HL-60 (cell line): ENCODE results near the gene AGMO.

ENCODE experiments used
- DNase-seq, 2 experiments: peaks; one replicate each; pipeline ENCODE4 v3.0.0-alpha.2; 2010 to 2020; ENCODE audit warnings: low read depth in 1 of 2, low spot score in 1 of 2
- H3K27ac ChIP-seq: fragments of 250-450 bp; sonication (Bioruptor Pico); replicated peaks from 2 replicates; pipeline ENCODE4 v1.5.1; 2020; ENCODE audit warnings: mild to moderate bottlenecking, moderate library complexity
- H3K27me3 ChIP-seq: fragments of 250-450 bp; sonication (Bioruptor Pico); 2 replicates; pipeline ENCODE4 v1.5.1; 2021; ENCODE audit warnings: mild to moderate bottlenecking, moderate library complexity; ENCODE audit not compliant: insufficient read depth, poor library complexity, severe bottlenecking
- H3K4me3 ChIP-seq: replicated peaks from 2 replicates; pipeline ENCODE4 v1.5.1; 2011; ENCODE audit warnings: mild to moderate bottlenecking, control low read depth, low read length; ENCODE audit not compliant: insufficient read depth
- GABPA ChIP-seq: IDR thresholded peaks from 2 replicates; pipeline ENCODE4 v1.6.1; 2012; ENCODE audit warnings: low read depth
- POLR2AphosphoS5 ChIP-seq: IDR thresholded peaks from 2 replicates; pipeline ENCODE4 v1.6.1; 2012; ENCODE audit warnings: low read depth
- SPI1 ChIP-seq: IDR thresholded peaks from 2 replicates; pipeline ENCODE4 v1.6.1; 2012; ENCODE audit warnings: low read depth, mild to moderate bottlenecking, borderline replicate concordance
- TF ChIP-seq, protein P1 (sequence below): IDR thresholded peaks from one replicate; pipeline ENCODE4 v1.5.1; 2011; ENCODE audit warnings: low read length, control low read depth, inconsistent platforms; ENCODE audit not compliant: insufficient read depth
- TF ChIP-seq, protein P2 (sequence below): IDR thresholded peaks from 2 replicates; pipeline ENCODE4 v1.6.1; 2012; ENCODE audit warnings: low read depth; ENCODE audit not compliant: insufficient replicate concordance

AGMO gene

GRCh38 chr7:15491361-15491760, 70.5 kb downstream of the AGMO start:
- Histone ChIP-seq H3K4me3 (no peak overlapping the region), H3K27me3 (no peaks in the 10 kb centered on the region), H3K27ac (no peak overlapping the region)
- TF ChIP-seq SPI1, result no peak
- no peak for TF ChIP-seq GABPA
- TF ChIP-seq, protein P1, sequence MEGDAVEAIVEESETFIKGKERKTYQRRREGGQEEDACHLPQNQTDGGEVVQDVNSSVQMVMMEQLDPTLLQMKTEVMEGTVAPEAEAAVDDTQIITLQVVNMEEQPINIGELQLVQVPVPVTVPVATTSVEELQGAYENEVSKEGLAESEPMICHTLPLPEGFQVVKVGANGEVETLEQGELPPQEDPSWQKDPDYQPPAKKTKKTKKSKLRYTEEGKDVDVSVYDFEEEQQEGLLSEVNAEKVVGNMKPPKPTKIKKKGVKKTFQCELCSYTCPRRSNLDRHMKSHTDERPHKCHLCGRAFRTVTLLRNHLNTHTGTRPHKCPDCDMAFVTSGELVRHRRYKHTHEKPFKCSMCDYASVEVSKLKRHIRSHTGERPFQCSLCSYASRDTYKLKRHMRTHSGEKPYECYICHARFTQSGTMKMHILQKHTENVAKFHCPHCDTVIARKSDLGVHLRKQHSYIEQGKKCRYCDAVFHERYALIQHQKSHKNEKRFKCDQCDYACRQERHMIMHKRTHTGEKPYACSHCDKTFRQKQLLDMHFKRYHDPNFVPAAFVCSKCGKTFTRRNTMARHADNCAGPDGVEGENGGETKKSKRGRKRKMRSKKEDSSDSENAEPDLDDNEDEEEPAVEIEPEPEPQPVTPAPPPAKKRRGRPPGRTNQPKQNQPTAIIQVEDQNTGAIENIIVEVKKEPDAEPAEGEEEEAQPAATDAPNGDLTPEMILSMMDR, result no peak
- TF ChIP-seq, protein P2, sequence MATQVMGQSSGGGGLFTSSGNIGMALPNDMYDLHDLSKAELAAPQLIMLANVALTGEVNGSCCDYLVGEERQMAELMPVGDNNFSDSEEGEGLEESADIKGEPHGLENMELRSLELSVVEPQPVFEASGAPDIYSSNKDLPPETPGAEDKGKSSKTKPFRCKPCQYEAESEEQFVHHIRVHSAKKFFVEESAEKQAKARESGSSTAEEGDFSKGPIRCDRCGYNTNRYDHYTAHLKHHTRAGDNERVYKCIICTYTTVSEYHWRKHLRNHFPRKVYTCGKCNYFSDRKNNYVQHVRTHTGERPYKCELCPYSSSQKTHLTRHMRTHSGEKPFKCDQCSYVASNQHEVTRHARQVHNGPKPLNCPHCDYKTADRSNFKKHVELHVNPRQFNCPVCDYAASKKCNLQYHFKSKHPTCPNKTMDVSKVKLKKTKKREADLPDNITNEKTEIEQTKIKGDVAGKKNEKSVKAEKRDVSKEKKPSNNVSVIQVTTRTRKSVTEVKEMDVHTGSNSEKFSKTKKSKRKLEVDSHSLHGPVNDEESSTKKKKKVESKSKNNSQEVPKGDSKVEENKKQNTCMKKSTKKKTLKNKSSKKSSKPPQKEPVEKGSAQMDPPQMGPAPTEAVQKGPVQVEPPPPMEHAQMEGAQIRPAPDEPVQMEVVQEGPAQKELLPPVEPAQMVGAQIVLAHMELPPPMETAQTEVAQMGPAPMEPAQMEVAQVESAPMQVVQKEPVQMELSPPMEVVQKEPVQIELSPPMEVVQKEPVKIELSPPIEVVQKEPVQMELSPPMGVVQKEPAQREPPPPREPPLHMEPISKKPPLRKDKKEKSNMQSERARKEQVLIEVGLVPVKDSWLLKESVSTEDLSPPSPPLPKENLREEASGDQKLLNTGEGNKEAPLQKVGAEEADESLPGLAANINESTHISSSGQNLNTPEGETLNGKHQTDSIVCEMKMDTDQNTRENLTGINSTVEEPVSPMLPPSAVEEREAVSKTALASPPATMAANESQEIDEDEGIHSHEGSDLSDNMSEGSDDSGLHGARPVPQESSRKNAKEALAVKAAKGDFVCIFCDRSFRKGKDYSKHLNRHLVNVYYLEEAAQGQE, result no peak
- TF ChIP-seq POLR2AphosphoS5, result no peak
- no peak for DNase-seq

GRCh38 chr7:15490291-15490690, 71.5 kb downstream of the AGMO start:
- TF ChIP-seq POLR2AphosphoS5 (no peak), SPI1 (no peak), GABPA (no peak)
- TF ChIP-seq, protein P2, result no peak
- TF ChIP-seq, protein P1, result no peak

GRCh38 chr7:15489861-15490260, 72.0 kb downstream of the AGMO start:
- Histone ChIP-seq H3K27me3 (no peaks in the 10 kb centered on the region), H3K27ac (no peak overlapping the region), H3K4me3 (no peak overlapping the region)
- TF ChIP-seq POLR2AphosphoS5 (no peak), SPI1 (no peak), GABPA (no peak)
- TF ChIP-seq, protein P1, result no peak
- TF ChIP-seq, protein P2, result no peak
- no peak for DNase-seq

More at GRCh38 chr7:15490291-15490690, 71.5 kb downstream of the AGMO start:
- Histone ChIP-seq H3K27me3 (no peaks in the 10 kb centered on the region), H3K27ac (no peak overlapping the region), H3K4me3 (no peak overlapping the region)
- no peak for DNase-seq
